Activated CD8-positive, alpha-beta memory T cell treated with anti-CD3 and anti-CD28 coated beads, Interleukin-2, amount 50 U/mL, for 48 hours (primary cell): ENCODE measurements around the gene POU6F1.

Source experiments
- DNase-seq: peaks from one replicate; pipeline ENCODE4 v3.0.0-alpha.2; 2020

POU6F1 gene

GRCh38 chr12:51150777-51151176 is 67.1 kb downstream of the POU6F1 start:
- DNase-seq, result no peak

GRCh38 chr12:51147309-51147708 is 70.6 kb downstream of the POU6F1 start:
- DNase-seq, result no peak

GRCh38 chr12:51139292-51139844 is 78.5 kb downstream of the POU6F1 start:
- no peak for DNase-seq
